Measurements from ENCODE around the gene PRKD2.
"Not testable (repeated sequence)": the region's sequence is repeated elsewhere in the genome, so short reads cannot be mapped to it uniquely, and the experiment has no call there.

PRKD2 gene

DNA sequence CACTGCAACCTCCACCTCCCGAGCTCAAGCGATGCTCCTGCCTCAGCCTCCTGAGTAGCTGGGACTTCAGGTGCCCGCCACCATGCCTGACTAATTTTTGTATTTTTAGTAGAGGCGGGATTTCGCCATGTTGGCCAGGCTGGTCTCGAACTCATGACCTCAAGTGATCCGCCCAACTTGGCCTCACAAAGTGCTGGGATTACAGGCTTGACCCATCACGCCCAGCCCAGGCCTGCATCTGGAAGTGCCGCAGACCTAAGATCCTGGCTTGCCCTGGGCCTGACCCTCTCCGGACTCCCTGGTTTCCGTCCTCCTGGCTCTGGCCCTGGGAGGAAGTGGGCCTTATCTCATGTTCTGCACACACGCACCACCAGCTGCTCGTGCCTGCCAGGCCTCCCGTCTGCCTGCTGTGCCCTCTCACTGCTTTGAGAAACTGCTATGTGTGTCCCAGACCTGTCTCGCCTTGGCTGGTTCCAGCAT is 87.3 kb downstream of the PRKD2 start:
- DNase-seq, result no peak

DNA sequence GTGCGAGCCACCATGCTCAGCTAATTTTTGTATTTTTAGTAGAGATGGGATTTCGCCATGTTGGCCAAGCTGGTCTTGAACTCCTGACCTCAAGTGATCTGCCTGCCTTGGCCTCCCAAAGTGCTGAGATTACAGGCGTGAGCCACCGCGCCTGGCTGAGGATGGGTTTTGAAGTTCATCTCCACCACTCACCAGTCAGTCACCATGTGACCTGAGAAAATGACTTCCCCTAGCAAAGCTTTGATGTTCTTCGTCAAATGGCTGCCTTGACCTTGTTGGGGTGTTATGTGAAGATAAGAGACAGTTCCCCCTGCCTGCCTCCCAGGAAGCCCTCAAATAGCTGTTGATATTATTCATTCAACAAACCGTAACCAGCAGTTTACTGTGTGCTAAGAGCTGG is 87.9 kb downstream of the PRKD2 start:
- DNase-seq, result not testable (repeated sequence)

DNA sequence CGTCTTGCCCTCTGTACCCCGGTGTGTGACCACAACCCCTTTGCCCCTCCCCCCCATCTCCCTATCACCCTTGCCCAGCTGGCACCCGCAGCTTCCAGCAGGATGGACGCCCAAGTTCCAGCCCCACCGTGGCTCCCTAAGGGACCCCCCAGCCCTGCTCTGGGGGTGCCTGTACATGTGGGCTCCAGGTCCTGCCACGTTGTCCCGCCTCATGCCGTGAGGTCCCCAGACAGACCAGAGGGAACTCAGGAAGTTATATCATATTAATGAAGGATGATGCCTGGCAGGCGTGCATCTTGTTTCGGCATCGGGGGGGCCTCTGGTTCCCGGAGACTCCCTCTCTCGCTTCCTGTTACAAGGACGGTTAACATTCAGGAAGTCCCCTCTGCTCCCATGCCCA is 90.5 kb downstream of the PRKD2 start:
- DNase-seq, result no peak

DNA sequence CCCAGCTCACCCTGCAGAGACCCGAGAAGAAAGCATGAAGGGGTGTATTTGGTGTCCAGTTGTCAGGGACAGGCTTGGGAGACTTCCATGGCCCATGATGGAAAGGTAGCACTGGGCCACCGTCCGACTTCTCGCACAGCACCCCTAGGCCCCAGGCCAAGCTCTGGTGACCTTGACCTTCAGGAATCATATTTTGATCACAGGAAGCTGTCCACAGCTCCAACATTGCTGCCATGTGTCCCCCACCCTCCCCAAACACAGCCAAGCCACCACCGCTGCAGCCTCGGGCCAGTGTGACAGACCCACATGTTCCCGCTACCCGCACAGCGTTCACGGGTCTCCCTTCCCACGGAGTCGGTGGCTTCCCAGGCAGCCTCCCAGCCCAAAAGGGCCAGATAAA is 91.2 kb downstream of the PRKD2 start:
- DNase-seq, result no peak

DNA sequence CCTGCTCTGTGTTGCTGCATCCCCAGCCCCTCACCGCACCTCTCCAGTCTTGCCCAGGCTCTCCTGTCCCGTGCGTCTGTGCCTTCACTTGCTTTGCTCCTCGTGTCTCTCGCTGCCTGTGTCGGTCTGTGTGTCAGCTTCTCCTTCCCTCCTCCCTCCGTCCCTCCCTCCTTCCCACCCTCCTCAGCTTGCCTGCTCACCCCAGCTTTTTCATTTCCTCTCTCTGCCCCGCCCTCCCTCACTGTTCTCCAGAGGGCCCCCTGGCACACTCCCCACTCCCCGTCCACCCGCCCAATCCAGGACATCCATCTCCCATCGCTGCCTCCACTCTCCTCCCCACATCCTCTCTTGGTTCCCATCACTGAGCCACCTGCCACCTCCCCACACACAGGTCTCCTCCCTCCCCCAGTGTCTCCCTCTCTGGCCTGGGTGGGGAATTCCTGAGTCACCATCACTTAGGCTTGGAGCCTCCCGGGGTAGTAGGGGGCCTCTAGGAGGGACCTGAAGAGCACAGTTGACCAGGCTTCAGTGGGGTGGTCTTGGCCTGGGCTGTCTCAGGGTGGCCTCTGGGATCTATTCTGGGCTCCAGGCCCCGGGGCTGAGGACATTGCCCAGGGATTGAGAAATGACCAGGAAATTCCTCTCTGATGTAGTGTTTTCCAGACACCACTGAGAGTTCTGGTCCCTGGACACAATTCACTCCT is 91.8 kb downstream of the PRKD2 start, which contains the start of gene PTGIR:
PTGIR (minus strand) TSS at position 132 of the 704 bp plus-strand sequence. CDS start 864 bp downstream, outside the sequence.
- DNase-seq, result peak; percentile 56

All from stimulated activated CD4-positive, alpha-beta T cell treated with anti-CD3 and anti-CD28 coated beads, Interleukin-1b, Interleukin-23, amount 100 ng/mL, for 48 hours (primary cell).